GM12801 (cell line): ENCODE results near the gene NCKAP5.

Experiments
- CTCF ChIP-seq: IDR thresholded peaks from one replicate; pipeline ENCODE4 v1.5.1; 2011; ENCODE audit warnings: control low read depth; ENCODE audit not compliant: insufficient read length; ENCODE audit errors: extremely low read depth

The NCKAP5 gene

GRCh38 chr2:133378386-133378785 lies 189.9 kb downstream of the NCKAP5 start:
- no peak for TF ChIP-seq CTCF

- no peak for TF ChIP-seq CTCF
Observed at GRCh38 chr2:133377599-133377998, 190.7 kb downstream of the NCKAP5 start.

GRCh38 chr2:133377021-133377481 lies 191.2 kb downstream of the NCKAP5 start:
- no peak for TF ChIP-seq CTCF

- TF ChIP-seq CTCF: no peak
Observed at GRCh38 chr2:133374781-133375180, 193.5 kb downstream of the NCKAP5 start.

- TF ChIP-seq CTCF: no peak
Observed at GRCh38 chr2:133371286-133371685, 197.0 kb downstream of the NCKAP5 start.

GRCh38 chr2:133369901-133370658 lies 198.2 kb downstream of the NCKAP5 start:
- no peak for TF ChIP-seq CTCF

GRCh38 chr2:133365117-133365516 lies 203.1 kb downstream of the NCKAP5 start:
- no peak for TF ChIP-seq CTCF
